ENCODE results near the gene SPEM2.

SPEM2 gene

GRCh38 chr17:7440113-7440833 lies 14.9 kb downstream of the SPEM2 start:
- DNase-seq (ENCODE audit: extremely low spot score, insufficient read length, low read depth) (no peak), FAIRE-seq (peak; percentile 60)

- FAIRE-seq (peak; percentile 38), DNase-seq (ENCODE audit: extremely low spot score, insufficient read length, low read depth) (no peak)
These were observed 15.4 kb downstream of the SPEM2 start for GRCh38 chr17:7440834-7441195.

GRCh38 chr17:7441266-7441665 lies 15.8 kb downstream of the SPEM2 start:
- FAIRE-seq, result no peak
- no peak for DNase-seq (ENCODE audit: extremely low spot score, insufficient read length, low read depth)

- no peak for FAIRE-seq
- no peak for DNase-seq (ENCODE audit: extremely low spot score, insufficient read length, low read depth)
These were observed 16.7 kb downstream of the SPEM2 start for GRCh38 chr17:7442142-7442541.

GRCh38 chr17:7443499-7444485 lies 18.4 kb downstream of the SPEM2 start:
- DNase-seq (ENCODE audit: extremely low spot score, insufficient read length, low read depth) (no peak), FAIRE-seq (no peak)

GRCh38 chr17:7444682-7445618 lies 19.5 kb downstream of the SPEM2 start, which contains the start of gene CHRNB1:
Gene CHRNB1, plus strand, starts transcription at chr17:7445061. Its CDS starts 67 bp downstream, at chr17:7445128.
- FAIRE-seq, result peak; percentile 73

GRCh38 chr17:7445619-7445968 lies 20.2 kb downstream of the SPEM2 start:
- peak; percentile 42 for FAIRE-seq
- DNase-seq (ENCODE audit: extremely low spot score, insufficient read length, low read depth), result no peak

More at GRCh38 chr17:7444682-7445618, 19.5 kb downstream of the SPEM2 start, which contains the start of gene CHRNB1:
- no peak for DNase-seq (ENCODE audit: extremely low spot score, insufficient read length, low read depth)

- no peak for FAIRE-seq
- DNase-seq (ENCODE audit: extremely low spot score, insufficient read length, low read depth), result no peak
These were observed 23.0 kb downstream of the SPEM2 start for GRCh38 chr17:7448461-7448860.

- no peak for FAIRE-seq
- no peak for DNase-seq (ENCODE audit: extremely low spot score, insufficient read length, low read depth)
These were observed 34.6 kb downstream of the SPEM2 start for GRCh38 chr17:7459961-7460545.

- FAIRE-seq, result no peak
- no peak for DNase-seq (ENCODE audit: extremely low spot score, insufficient read length, low read depth)
These were observed 35.6 kb downstream of the SPEM2 start for GRCh38 chr17:7460850-7461660.

- DNase-seq (ENCODE audit: extremely low spot score, insufficient read length, low read depth) (no peak), FAIRE-seq (no peak)
These were observed 37.3 kb downstream of the SPEM2 start for GRCh38 chr17:7462474-7463371.

GRCh38 chr17:7463372-7463846 lies 38.0 kb downstream of the SPEM2 start:
- FAIRE-seq, result no peak
- DNase-seq (ENCODE audit: extremely low spot score, insufficient read length, low read depth), result no peak

- no peak for DNase-seq (ENCODE audit: extremely low spot score, insufficient read length, low read depth)
- no peak for FAIRE-seq
These were observed 38.7 kb downstream of the SPEM2 start for GRCh38 chr17:7464081-7464480.

GRCh38 chr17:7465597-7466275 lies 40.3 kb downstream of the SPEM2 start:
- no peak for FAIRE-seq

GRCh38 chr17:7466318-7466638 lies 40.9 kb downstream of the SPEM2 start:
- FAIRE-seq, result no peak
- DNase-seq (ENCODE audit: extremely low spot score, insufficient read length, low read depth), result no peak

More at GRCh38 chr17:7465597-7466275, 40.3 kb downstream of the SPEM2 start:
- no peak for DNase-seq (ENCODE audit: extremely low spot score, insufficient read length, low read depth)

- FAIRE-seq, result no peak
- DNase-seq (ENCODE audit: extremely low spot score, insufficient read length, low read depth), result no peak
These were observed 41.4 kb downstream of the SPEM2 start for GRCh38 chr17:7466639-7467341.

GRCh38 chr17:7467498-7467897 lies 42.1 kb downstream of the SPEM2 start:
- FAIRE-seq, result no peak
- DNase-seq (ENCODE audit: extremely low spot score, insufficient read length, low read depth), result no peak

Measured in GM18507 (cell line).